Endothelial cell of umbilical vein (primary cell): ENCODE data around the gene SNX18. TPM values are rescaled to one million over a fixed set of nuclear protein-coding genes. Genes with fewer than 3 reads are reported as not detected.

Experiments used
- BruUV-seq: library from RNA; stranded (reverse); fragments of 400-500 nt; replicated peaks from 2 replicates; lab custom pipeline; 2021; lab: Mats Ljungman, UMichigan
- CTCF ChIA-PET: fragments of 300-600, 350-600 bp; sonication (Branson Sonifier 250); formaldehyde crosslinking; loops from one replicate; lab custom pipeline; 2021; ENCODE audit warnings: antibody characterized with exemption, inconsistent platforms; lab: Charles Lee
- POLR2A ChIA-PET: fragments of 300-600, 350-600 bp; sonication (Branson Sonifier 250); formaldehyde crosslinking; loops from one replicate; lab custom pipeline; 2021; ENCODE audit warnings: antibody characterized with exemption, inconsistent platforms; lab: Charles Lee
- DNase-seq: peaks from one replicate; pipeline ENCODE4 v3.0.0-alpha.2; 2011; ENCODE audit warnings: low read depth, low spot score
- FAIRE-seq: peaks from 2 replicates; lab custom pipeline; 2011; peaks lifted over from hg19 to GRCh38; lab: Jason Lieb, UNC
- H2AFZ ChIP-seq: 2 replicates; pipeline ENCODE4 v1.6.0; 2012; ENCODE audit warnings: low read depth, low read length, control low read depth, inconsistent platforms
- H3K27ac ChIP-seq: 2 replicates; pipeline ENCODE4 v1.5.1; 2011; ENCODE audit warnings: low read depth, mild to moderate bottlenecking, control low read depth, low read length, moderate library complexity; ENCODE audit not compliant: insufficient read depth
- H3K27me3 ChIP-seq, 2 experiments: 2 replicates each; pipeline versions ENCODE4 v1.6.0 to v1.6.1; 2011; ENCODE audit warnings: low read length in 2 of 2, mixed read lengths in 1 of 2; ENCODE audit not compliant: control insufficient read depth in 2 of 2, insufficient read depth in 2 of 2
- H3K36me3 ChIP-seq, 2 experiments: 2 replicates in 1 of 2; 3 replicates in 1 of 2; pipeline ENCODE4 v1.5.1; 2011; ENCODE audit warnings: low read length in 2 of 2, mild to moderate bottlenecking in 1 of 2, moderate library complexity in 1 of 2; ENCODE audit not compliant: control insufficient read depth in 2 of 2, insufficient read depth in 2 of 2; ENCODE audit errors: extremely low read depth in 1 of 2
- H3K4me1 ChIP-seq: 3 replicates; pipeline ENCODE4 v1.5.1; 2011; ENCODE audit warnings: mild to moderate bottlenecking, low read length; ENCODE audit not compliant: control insufficient read depth, insufficient read depth; ENCODE audit errors: extremely low read depth
- H3K4me2 ChIP-seq: 2 replicates; pipeline ENCODE4 v1.6.1; 2011; ENCODE audit warnings: low read length, control low read depth, mixed read lengths; ENCODE audit not compliant: insufficient read depth
- H3K4me3 ChIP-seq, 3 experiments: fragments of 200-600 bp in 1 of 3; sonication (generic), shearing (Covaris generic) in 1 of 3; replicated peaks in 1 of 3; 2 replicates each; pipeline ENCODE4 v1.5.1; 2011 to 2016; ENCODE audit warnings: control low read depth in 3 of 3, low read length in 3 of 3, mild to moderate bottlenecking in 2 of 3, inconsistent platforms in 1 of 3, low read depth in 1 of 3, moderate library complexity in 1 of 3; ENCODE audit not compliant: insufficient read depth in 1 of 3
- H3K79me2 ChIP-seq: 2 replicates; pipeline ENCODE4 v1.6.0; 2012; ENCODE audit warnings: low read length, inconsistent platforms; ENCODE audit not compliant: control insufficient read depth, insufficient read depth
- H3K9ac ChIP-seq: replicated peaks from 2 replicates; pipeline ENCODE3; 2011; ENCODE audit warnings: low read length, control low read depth; ENCODE audit not compliant: insufficient read depth; ENCODE audit errors: extremely low read depth
- H3K9me1 ChIP-seq: replicated peaks from 3 replicates; pipeline ENCODE4 v1.6.0; 2011; ENCODE audit warnings: mild to moderate bottlenecking, low read length; ENCODE audit not compliant: control insufficient read depth, insufficient read depth; ENCODE audit errors: extremely low read depth
- H3K9me3 ChIP-seq: replicated peaks from 2 replicates; pipeline ENCODE4 v1.5.1; 2012; ENCODE audit warnings: low read length, inconsistent platforms; ENCODE audit not compliant: control insufficient read depth, insufficient read depth
- H4K20me1 ChIP-seq: replicated peaks from 2 replicates; pipeline ENCODE3; 2011; ENCODE audit warnings: mild to moderate bottlenecking, low read length; ENCODE audit not compliant: control insufficient read depth, insufficient read depth; ENCODE audit errors: extremely low read depth
- EZH2 ChIP-seq: IDR thresholded peaks from 2 replicates; pipeline ENCODE4 v1.6.1; 2012; ENCODE audit warnings: borderline replicate concordance, low read depth, mild to moderate bottlenecking, moderate library complexity, low read length, inconsistent platforms; ENCODE audit not compliant: severe bottlenecking
- FOS ChIP-seq: IDR thresholded peaks from 2 replicates; pipeline ENCODE4 v1.6.1; 2011; ENCODE audit warnings: mild to moderate bottlenecking, low read length, moderate library complexity, borderline replicate concordance; ENCODE audit not compliant: insufficient read depth
- GATA2 ChIP-seq: IDR thresholded peaks from 2 replicates; pipeline ENCODE4 v1.7.0; 2011; ENCODE audit warnings: low read depth, mild to moderate bottlenecking, moderate library complexity, mixed read lengths, low read length; ENCODE audit not compliant: insufficient read length, insufficient read depth
- JUN ChIP-seq: IDR thresholded peaks from 2 replicates; pipeline ENCODE4 v1.6.1; 2011; ENCODE audit warnings: borderline replicate concordance, low read depth; ENCODE audit not compliant: insufficient read length, insufficient read depth
- MAX ChIP-seq: IDR thresholded peaks from 2 replicates; pipeline ENCODE4 v1.6.1; 2011; ENCODE audit not compliant: insufficient read depth, insufficient read length
- MYC ChIP-seq: IDR thresholded peaks from one replicate; pipeline ENCODE4 v1.6.1; 2011; ENCODE audit warnings: mild to moderate bottlenecking, low read depth, low read length
- POLR2A ChIP-seq: IDR thresholded peaks from 2 replicates; pipeline ENCODE4 v1.6.1; 2012; ENCODE audit warnings: low read depth, mild to moderate bottlenecking, control low read depth, low read length
- POLR2AphosphoS5 ChIP-seq: IDR thresholded peaks from 2 replicates; pipeline ENCODE4 v1.6.1; 2012; ENCODE audit warnings: low read depth, mild to moderate bottlenecking, control low read depth, low read length, moderate library complexity; ENCODE audit not compliant: insufficient read depth
- dilution Hi-C: fragments of 300-500 bp; cut with MboI; formaldehyde crosslinking; loops from one replicate; pipeline ENCODE4 v1.15.0; 2019; ENCODE audit warnings: low sequenced_read_pairs; ENCODE audit not compliant: extremely low pct_ligation_motif_present
- intact Hi-C: fragments of 100-400 bp; cut with micrococcal nuclease; formaldehyde crosslinking; loops from one replicate; pipeline ENCODE4 v1.10.0; 2022
- polyA plus RNA-seq, 4 experiments: library from polyadenylated mRNA; depleted of rRNA in 3 of 4; stranded (reverse) in 3 of 4; unstranded in 1 of 4; fragments of >200 nt; gene quantifications; 2 replicates each; pipeline versions ENCODE4 v1.2.1 to v1.2.3, GENCODE V29; 2011 to 2012; ENCODE audit warnings: missing spikeins in 1 of 4
- total RNA-seq: library from RNA; stranded (reverse); gene quantifications from 2 replicates; pipeline ENCODE4 v1.2.3, GENCODE V29; 2021
- TF ChIP-seq, protein P1 (sequence below), 2 donors: IDR thresholded peaks; 1 replicate in 1 of 2; 2 replicates in 1 of 2; pipeline ENCODE4 v1.5.1; 2011; ENCODE audit warnings: low read length in 2 of 2, mild to moderate bottlenecking in 2 of 2, moderate library complexity in 2 of 2, control low read depth in 1 of 2, inconsistent platforms in 1 of 2, low read depth in 1 of 2; ENCODE audit not compliant: insufficient read depth in 1 of 2; ENCODE audit errors: extremely low read depth in 1 of 2

Gene SNX18
- total and polyA plus RNA-seq, 2 donors (not counting 3 experiments of a cell fraction or from before 2014, with no cell fraction given), result 11.8 to 25.3 TPM

GRCh38 chr5:54544044-54544443 lies 26.5 kb downstream of the SNX18 start:
- ChIA-PET POLR2A (no interaction called here), CTCF (interaction anchor here (1.0 to 1.1 kb wide), 2 partner anchors 301 to 324 kb away, joined by 3 to 5 read pairs; no protein-coding TSS in a partner anchor)
- no peak for DNase-seq

More at GRCh38 chr5:54544044-54544443, 26.5 kb downstream of the SNX18 start:
- Histone ChIP-seq H3K36me3 (peaks cover 0 to 3% of the 10 kb centered on the region in 2 experiments), H3K9ac (no peak overlapping the region), H3K79me2 (peaks cover 15% of the 10 kb centered on the region), H3K27ac (no peak overlapping the region), H3K4me1 (no peaks in the 10 kb centered on the region), H3K9me1 (no peaks in the 10 kb centered on the region), H2AFZ (no peak overlapping the region), H3K4me3 (no peak overlapping the region), H3K27me3 (no peaks in the 10 kb centered on the region), H3K4me2 (no peak overlapping the region), H4K20me1 (no peaks in the 10 kb centered on the region), H3K9me3 (no peaks in the 10 kb centered on the region)
- intact Hi-C loops, result no loop called here
- no peak for FAIRE-seq
- BruUV-seq, result no TSS peak
- TF ChIP-seq POLR2AphosphoS5, result no peak
- TF ChIP-seq, protein P1, sequence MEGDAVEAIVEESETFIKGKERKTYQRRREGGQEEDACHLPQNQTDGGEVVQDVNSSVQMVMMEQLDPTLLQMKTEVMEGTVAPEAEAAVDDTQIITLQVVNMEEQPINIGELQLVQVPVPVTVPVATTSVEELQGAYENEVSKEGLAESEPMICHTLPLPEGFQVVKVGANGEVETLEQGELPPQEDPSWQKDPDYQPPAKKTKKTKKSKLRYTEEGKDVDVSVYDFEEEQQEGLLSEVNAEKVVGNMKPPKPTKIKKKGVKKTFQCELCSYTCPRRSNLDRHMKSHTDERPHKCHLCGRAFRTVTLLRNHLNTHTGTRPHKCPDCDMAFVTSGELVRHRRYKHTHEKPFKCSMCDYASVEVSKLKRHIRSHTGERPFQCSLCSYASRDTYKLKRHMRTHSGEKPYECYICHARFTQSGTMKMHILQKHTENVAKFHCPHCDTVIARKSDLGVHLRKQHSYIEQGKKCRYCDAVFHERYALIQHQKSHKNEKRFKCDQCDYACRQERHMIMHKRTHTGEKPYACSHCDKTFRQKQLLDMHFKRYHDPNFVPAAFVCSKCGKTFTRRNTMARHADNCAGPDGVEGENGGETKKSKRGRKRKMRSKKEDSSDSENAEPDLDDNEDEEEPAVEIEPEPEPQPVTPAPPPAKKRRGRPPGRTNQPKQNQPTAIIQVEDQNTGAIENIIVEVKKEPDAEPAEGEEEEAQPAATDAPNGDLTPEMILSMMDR (IDR thresholded peaks at IDR 0.05; ENCODE audit: extremely low read depth in 1 of 2, insufficient read depth in 1 of 2, low read depth in 1 of 2, low read length in 2 of 2), result no peak
- no peak for TF ChIP-seq MAX
- no peak for TF ChIP-seq MYC
- TF ChIP-seq POLR2A, result no peak
- TF ChIP-seq EZH2, result no peak
- no peak for TF ChIP-seq GATA2
- no peak for TF ChIP-seq JUN
- TF ChIP-seq FOS, result no peak
- dilution Hi-C loops, result no loop called here
